LoVo (cell line): ENCODE measurements around the gene PRAC1.

Experiments
- DNase-seq: peaks from one replicate; pipeline ENCODE4 v3.0.0-alpha.2; 2016; ENCODE audit warnings: low spot score

Gene PRAC1

GRCh38 chr17:48722201-48722907 is at the start of gene PRAC1:
Gene PRAC1, minus strand, starts transcription at chr17:48722518. Its CDS starts 126 bp downstream, at chr17:48722392.
- no peak for DNase-seq

- no peak for DNase-seq
Measured at GRCh38 chr17:48770954-48771353, 48.6 kb upstream of the PRAC1 start.

- DNase-seq = no peak
Measured at GRCh38 chr17:48769009-48769675, 46.8 kb upstream of the PRAC1 start.

- no peak for DNase-seq
Measured at GRCh38 chr17:48767263-48767774, 45.0 kb upstream of the PRAC1 start.

GRCh38 chr17:48761114-48761513 is 38.8 kb upstream of the PRAC1 start:
- no peak for DNase-seq

GRCh38 chr17:48760411-48760810 is 38.1 kb upstream of the PRAC1 start:
- no peak for DNase-seq

GRCh38 chr17:48759288-48759687 is 37.0 kb upstream of the PRAC1 start:
- no peak for DNase-seq

GRCh38 chr17:48757524-48757961 is 35.2 kb upstream of the PRAC1 start:
- no peak for DNase-seq

GRCh38 chr17:48756830-48757251 is 34.5 kb upstream of the PRAC1 start:
- no peak for DNase-seq

GRCh38 chr17:48755356-48755755 is 33.0 kb upstream of the PRAC1 start:
- DNase-seq = no peak

- no peak for DNase-seq
Measured at GRCh38 chr17:48754500-48755261, 32.4 kb upstream of the PRAC1 start.

GRCh38 chr17:48753794-48754499 is 31.6 kb upstream of the PRAC1 start:
- no peak for DNase-seq

GRCh38 chr17:48752399-48753288 is 30.3 kb upstream of the PRAC1 start:
- DNase-seq = no peak

- no peak for DNase-seq
Measured at GRCh38 chr17:48751733-48752398, 29.5 kb upstream of the PRAC1 start.

- no peak for DNase-seq
Measured at GRCh38 chr17:48751172-48751571, 28.9 kb upstream of the PRAC1 start.

GRCh38 chr17:48749621-48750553 is 27.6 kb upstream of the PRAC1 start:
- no peak for DNase-seq

GRCh38 chr17:48748718-48749566 is 26.6 kb upstream of the PRAC1 start:
- no peak for DNase-seq
